ENCODE results near the gene AHCY.
"Not testable (repeated sequence)": the region's sequence is repeated elsewhere in the genome, so short reads cannot be mapped to it uniquely, and the experiment has no call there.

AHCY gene

DNA sequence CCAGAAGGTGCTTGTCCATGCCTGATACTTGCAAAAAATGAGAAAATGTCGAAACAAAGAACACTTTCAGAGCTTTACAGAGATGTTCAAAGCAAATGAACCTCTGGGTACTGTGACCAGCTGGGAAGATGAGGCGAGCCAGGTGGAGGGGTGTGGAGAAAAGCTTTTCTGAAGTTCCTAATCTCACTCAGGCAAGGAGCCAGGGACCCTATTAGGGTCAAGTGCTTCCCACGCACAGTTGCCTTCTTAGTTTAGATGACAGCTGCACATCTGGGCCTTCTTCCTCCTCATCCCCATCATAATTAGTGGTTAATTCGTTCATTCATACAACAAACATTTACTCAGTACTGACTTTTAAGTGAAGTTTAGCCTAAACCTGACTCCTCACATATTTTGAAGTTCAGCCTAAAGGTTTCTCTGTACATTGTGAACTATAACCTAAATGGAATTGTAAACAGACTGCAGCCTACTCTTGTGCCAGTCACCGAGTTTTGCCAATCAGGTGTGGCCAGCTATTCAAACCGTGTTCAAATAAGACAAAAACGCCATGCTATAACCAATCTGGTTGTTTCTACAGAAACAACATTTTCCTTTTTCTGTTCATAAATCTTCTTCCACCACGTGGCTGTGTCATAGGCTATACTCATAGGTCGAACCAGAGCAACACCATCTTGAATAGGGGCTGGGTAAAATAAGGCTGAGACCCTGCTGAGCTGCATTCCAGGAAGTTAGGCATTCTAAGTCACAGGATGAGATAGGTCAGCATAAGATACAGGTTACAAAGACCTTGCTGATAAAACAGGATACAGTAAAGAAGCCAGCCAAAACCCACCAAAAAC lies 19.3 kb upstream of the AHCY start:
- no peak for DNase-seq

DNA sequence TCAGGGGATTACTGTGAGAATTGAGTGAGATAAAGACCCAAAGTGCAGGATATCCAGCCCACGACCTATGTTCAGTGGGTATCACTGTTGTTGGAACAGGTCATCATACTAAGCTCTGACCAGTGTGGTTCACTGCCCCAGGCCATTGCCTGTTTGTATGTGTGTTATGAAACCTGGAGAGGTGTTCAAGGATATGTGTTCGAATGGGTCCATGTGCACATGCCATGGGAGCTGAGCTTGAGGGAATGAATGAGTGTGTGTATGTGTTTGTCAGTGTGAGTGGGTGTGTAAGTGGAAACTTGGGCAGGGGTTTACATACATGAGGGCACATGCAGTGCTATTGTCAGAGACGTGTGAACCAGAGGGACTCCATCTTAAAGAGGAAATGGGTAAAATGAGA lies 17.7 kb upstream of the AHCY start:
- DNase-seq: no peak

- DNase-seq: no peak
These were observed 15.7 kb upstream of the AHCY start for GRCh38 chr20:34318609-34319443.

GRCh38 chr20:34316196-34316814 lies 13.2 kb upstream of the AHCY start:
- no peak for DNase-seq

DNA sequence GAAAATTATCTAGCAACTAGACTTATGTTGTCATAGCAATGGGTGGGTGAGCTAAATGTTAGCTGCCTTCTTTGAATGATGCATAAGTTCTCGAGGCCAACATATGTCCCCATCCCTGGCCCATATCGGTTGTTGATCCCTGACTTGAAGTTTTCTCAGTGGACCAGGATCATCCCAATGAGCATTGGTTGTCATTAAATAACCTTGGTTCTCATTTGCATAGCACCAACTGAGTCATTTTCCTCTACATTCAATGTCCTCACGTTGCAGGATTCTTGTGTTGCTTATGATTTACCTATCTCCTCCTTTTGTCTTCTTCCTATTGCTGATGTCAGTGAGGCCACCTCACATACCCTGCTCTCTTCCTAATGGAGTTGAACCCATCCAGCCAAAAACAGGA lies 12.1 kb upstream of the AHCY start:
- no peak for DNase-seq

GRCh38 chr20:34312544-34313217 lies 9.5 kb upstream of the AHCY start:
- DNase-seq: no peak

DNA sequence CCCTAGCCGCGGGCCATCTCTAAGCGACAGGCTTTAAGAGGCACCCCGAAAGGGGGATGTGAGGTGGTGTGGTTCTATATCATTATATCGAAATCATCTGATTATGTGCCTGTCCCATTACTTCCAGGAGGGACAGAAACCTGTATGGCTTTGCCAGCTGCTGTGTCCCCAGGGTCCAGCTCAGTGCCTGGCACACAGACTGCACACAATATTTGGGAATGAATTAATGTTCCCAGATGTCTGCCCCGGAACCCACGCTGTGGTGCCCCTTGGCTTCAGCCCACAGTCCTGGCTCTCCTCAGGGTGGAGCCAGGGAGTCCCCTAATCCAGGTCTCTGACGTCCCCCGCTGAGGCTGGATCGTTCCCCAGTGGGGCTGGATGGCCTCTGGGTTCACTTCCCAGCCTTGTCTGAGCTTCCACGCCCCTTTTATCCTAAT lies 8.9 kb upstream of the AHCY start:
- DNase-seq: no peak

GRCh38 chr20:34311118-34312023 lies 8.2 kb upstream of the AHCY start:
- no peak for DNase-seq

GRCh38 chr20:34310481-34311117 lies 7.4 kb upstream of the AHCY start:
- no peak for DNase-seq

- DNase-seq: no peak
These were observed 6.5 kb upstream of the AHCY start for GRCh38 chr20:34309691-34310090.

DNA sequence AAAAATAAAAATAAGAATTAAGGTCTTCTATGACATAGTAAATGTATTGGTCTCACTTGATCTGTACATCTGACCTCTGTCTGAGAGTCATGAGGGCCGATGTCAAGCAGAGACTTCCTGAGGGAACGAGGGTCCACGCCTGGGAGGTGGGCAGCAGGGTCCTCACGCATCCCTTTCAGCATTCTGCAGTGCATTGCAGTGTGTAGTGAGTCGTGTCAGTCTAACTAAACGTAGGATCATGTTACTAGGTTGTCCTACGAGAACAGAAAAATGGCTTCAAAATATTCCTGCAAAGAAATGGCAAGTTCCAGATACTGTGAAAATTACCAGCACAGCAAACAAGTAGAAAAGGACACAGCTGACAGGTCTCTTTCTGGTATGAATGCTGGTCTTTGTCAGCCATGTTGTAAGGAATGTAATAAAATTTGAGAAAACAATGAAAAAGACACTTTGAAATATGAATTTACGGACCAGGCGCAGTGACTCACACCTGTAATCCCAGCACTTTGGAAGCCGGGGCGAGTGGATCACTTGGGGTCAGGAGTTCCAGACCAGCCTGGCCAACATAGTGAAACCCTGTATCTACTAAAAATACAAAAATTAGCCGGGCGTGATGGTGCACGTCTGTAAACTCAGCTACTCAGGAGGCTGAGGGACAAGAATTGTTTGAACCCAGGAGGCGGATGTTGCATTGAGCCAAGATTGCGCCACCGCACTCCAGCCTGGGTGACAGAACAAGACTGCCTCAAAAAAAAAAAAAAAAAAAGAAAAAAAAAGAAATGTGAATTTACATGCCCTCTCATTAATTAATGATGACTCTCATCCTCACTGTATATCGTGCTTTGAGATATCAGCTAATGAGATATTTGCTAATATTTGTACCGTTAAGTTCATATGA lies 2.4 kb upstream of the AHCY start:
- DNase-seq: no peak

- DNase-seq: no peak
These were observed 838 bp downstream of the AHCY start for GRCh38 chr20:34302312-34302722.

DNA sequence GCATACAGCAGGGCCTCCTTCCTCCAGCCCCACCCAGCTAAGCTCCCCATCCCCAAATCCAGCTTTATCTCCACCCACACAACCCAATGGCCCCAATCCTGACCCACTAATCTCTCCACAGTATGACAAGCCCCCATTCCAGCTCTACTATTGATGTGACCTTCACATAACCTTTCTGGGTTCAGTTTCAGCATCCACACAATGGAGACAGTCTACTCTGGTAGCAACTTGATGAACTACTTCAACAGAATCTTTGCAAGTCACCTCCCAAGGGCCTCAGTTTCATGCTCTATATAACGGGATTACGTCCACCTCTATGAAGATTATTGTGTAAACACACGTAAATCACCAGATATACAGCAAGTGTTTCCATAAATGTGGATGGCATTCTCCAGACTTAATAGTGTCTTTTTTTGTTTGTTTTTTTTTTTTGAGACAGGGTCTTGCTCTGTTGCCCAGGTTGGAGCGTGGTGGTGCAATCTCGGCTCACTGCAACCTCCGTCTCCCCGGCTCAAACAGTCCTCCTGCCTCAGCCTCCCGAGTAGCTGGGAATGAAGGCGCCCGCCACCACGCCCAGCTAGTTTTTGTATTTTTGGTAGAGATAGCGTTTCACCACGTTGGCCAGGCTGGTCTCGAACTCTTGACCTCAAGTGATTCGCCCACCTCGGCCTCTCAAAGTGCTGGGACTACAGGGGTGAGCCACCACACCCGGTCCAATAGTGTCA lies 1.4 kb downstream of the AHCY start:
- no peak for DNase-seq

GRCh38 chr20:34300809-34301586 lies 2.2 kb downstream of the AHCY start:
- DNase-seq: no peak

GRCh38 chr20:34300256-34300806 lies 2.8 kb downstream of the AHCY start:
- DNase-seq: no peak

GRCh38 chr20:34299556-34300255 lies 3.4 kb downstream of the AHCY start:
- DNase-seq: no peak

- not testable (repeated sequence) for DNase-seq
These were observed 4.8 kb downstream of the AHCY start for GRCh38 chr20:34298294-34298784.

- DNase-seq: no peak
These were observed 6.7 kb downstream of the AHCY start for GRCh38 chr20:34296468-34296867.

All from cortex of kidney (tissue), 1 donor.